IMR-90 (cell line): ENCODE data around the gene NUP93. TPM values are rescaled to one million over a fixed set of nuclear protein-coding genes. Genes with fewer than 3 reads are reported as not detected.

Experiments used
- ATAC-seq: fragments of 200-7000 bp; cut with Tn5 transposase; 2 replicates; pipeline ENCODE4 v1.9.1; 2020; ENCODE audit warnings: low read depth, mild to moderate bottlenecking, moderate library complexity
- BruUV-seq: library from RNA; stranded (reverse); fragments of 400-500 nt; replicated peaks from 2 replicates; lab custom pipeline; 2021; lab: Mats Ljungman, UMichigan
- CTCF ChIA-PET: fragments of 300-600 bp; formaldehyde crosslinking; extraction: SDS; loops from one replicate; lab custom pipeline; 2021; ENCODE audit warnings: antibody characterized with exemption; lab: Yijun Ruan, JAX
- POLR2A ChIA-PET: fragments of 300-600 bp; sonication (Branson Sonifier 250); formaldehyde crosslinking; loops from one replicate; lab custom pipeline; 2022; ENCODE audit warnings: antibody characterized with exemption; ENCODE audit not compliant: unreplicated experiment; lab: Charles Lee
- DNase-seq: peaks from one replicate; pipeline ENCODE4 v3.0.0; 2013
- H2AFZ ChIP-seq: replicated peaks from 2 replicates; pipeline ENCODE3; 2013; ENCODE audit warnings: low read length, mild to moderate bottlenecking; ENCODE audit not compliant: poor library complexity
- H2AK5ac ChIP-seq: 2 replicates; pipeline ENCODE4 v1.6.1; 2013; ENCODE audit warnings: low read depth, low read length, inconsistent platforms
- H2AK9ac ChIP-seq: replicated peaks from 2 replicates; pipeline ENCODE3; 2013; ENCODE audit warnings: mild to moderate bottlenecking, low read depth, low read length, moderate library complexity; ENCODE audit not compliant: poor library complexity
- H2BK120ac ChIP-seq: 2 replicates; pipeline ENCODE4 v1.6.1; 2013; ENCODE audit warnings: low read depth, low read length, inconsistent platforms
- H2BK15ac ChIP-seq: 3 replicates; pipeline ENCODE4 v1.6.1; 2013; ENCODE audit warnings: low read depth, low read length, inconsistent platforms
- H2BK20ac ChIP-seq: 2 replicates; pipeline ENCODE4 v1.6.1; 2013; ENCODE audit warnings: low read depth, mild to moderate bottlenecking, inconsistent platforms, low read length, moderate library complexity
- H2BK5ac ChIP-seq: 2 replicates; pipeline ENCODE4 v1.6.1; 2013; ENCODE audit warnings: mild to moderate bottlenecking, low read depth, low read length, inconsistent platforms; ENCODE audit not compliant: poor library complexity, severe bottlenecking
- H3K14ac ChIP-seq: replicated peaks from 2 replicates; pipeline ENCODE4 v1.6.1; 2013; ENCODE audit warnings: low read depth, low read length, inconsistent platforms
- H3K18ac ChIP-seq: 2 replicates; pipeline ENCODE4 v1.6.1; 2013; ENCODE audit warnings: low read depth, low read length, control low read depth
- H3K23ac ChIP-seq: 2 replicates; pipeline ENCODE4 v1.6.1; 2013; ENCODE audit warnings: low read depth, low read length, inconsistent platforms
- H3K27ac ChIP-seq: 2 replicates; pipeline ENCODE4 v1.5.1; 2013; ENCODE audit warnings: mild to moderate bottlenecking, control low read depth, low read length; ENCODE audit not compliant: insufficient read depth
- H3K27me3 ChIP-seq: 2 replicates; pipeline ENCODE4 v1.6.1; 2013; ENCODE audit warnings: low read length; ENCODE audit not compliant: control insufficient read depth, insufficient read depth
- H3K36me3 ChIP-seq: 2 replicates; pipeline ENCODE4 v1.6.1; 2013; ENCODE audit warnings: low read length, mixed read lengths; ENCODE audit not compliant: control insufficient read depth, insufficient read depth
- H3K4ac ChIP-seq: 2 replicates; pipeline ENCODE4 v1.6.1; 2013; ENCODE audit warnings: low read depth, low read length, inconsistent platforms
- H3K4me1 ChIP-seq: 2 replicates; pipeline ENCODE4 v1.6.1; 2013; ENCODE audit warnings: low read length, mixed read lengths; ENCODE audit not compliant: control insufficient read depth, insufficient read depth
- H3K4me2 ChIP-seq: 2 replicates; pipeline ENCODE4 v1.6.1; 2013; ENCODE audit warnings: low read depth, mild to moderate bottlenecking, control low read depth, low read length, moderate library complexity
- H3K4me3 ChIP-seq: 2 replicates; pipeline ENCODE4 v1.5.1; 2013; ENCODE audit warnings: low read depth, mild to moderate bottlenecking, control low read depth, low read length, moderate library complexity; ENCODE audit not compliant: insufficient read depth
- H3K56ac ChIP-seq: 2 replicates; pipeline ENCODE4 v1.6.1; 2013; ENCODE audit warnings: low read length, inconsistent platforms; ENCODE audit not compliant: insufficient read depth; ENCODE audit errors: extremely low read depth
- H3K79me1 ChIP-seq, 2 experiments: 2 replicates each; pipeline ENCODE4 v1.6.1; 2013; ENCODE audit warnings: low read length in 2 of 2, inconsistent platforms in 1 of 2, low read depth in 1 of 2
- H3K9ac ChIP-seq: 2 replicates; pipeline ENCODE4 v1.6.1; 2013; ENCODE audit warnings: low read depth, low read length, control low read depth
- H3K9me1 ChIP-seq: 2 replicates; pipeline ENCODE4 v1.6.1; 2013; ENCODE audit warnings: low read length, inconsistent platforms; ENCODE audit not compliant: insufficient read depth
- H3K9me3 ChIP-seq: 2 replicates; pipeline ENCODE4 v1.6.1; 2013; ENCODE audit warnings: low read length; ENCODE audit not compliant: control insufficient read depth, insufficient read depth
- H4K20me1 ChIP-seq: 2 replicates; pipeline ENCODE4 v1.6.1; 2013; ENCODE audit warnings: low read length, inconsistent platforms; ENCODE audit not compliant: insufficient read depth
- H4K5ac ChIP-seq: 2 replicates; pipeline ENCODE4 v1.6.1; 2013; ENCODE audit warnings: mild to moderate bottlenecking, low read depth, low read length, control low read depth
- H4K8ac ChIP-seq, 2 experiments: 2 replicates each; pipeline ENCODE4 v1.6.1; 2013; ENCODE audit warnings: low read depth in 2 of 2, low read length in 2 of 2, control low read depth in 1 of 2, inconsistent platforms in 1 of 2
- H4K91ac ChIP-seq: 2 replicates; pipeline ENCODE4 v1.6.1; 2013; ENCODE audit warnings: low read depth, low read length, inconsistent platforms; ENCODE audit not compliant: insufficient read depth
- BHLHE40 ChIP-seq: fragments of 150-350 bp; IDR thresholded peaks from 2 replicates; pipeline ENCODE4 v1.6.1; 2016; ENCODE audit warnings: mild to moderate bottlenecking, low read depth, low read length
- CEBPB ChIP-seq: IDR thresholded peaks from 2 replicates; pipeline ENCODE4 v1.6.1; 2012; ENCODE audit warnings: low read depth, low read length, improper control_type of control experiment
- CHD1 ChIP-seq: IDR thresholded peaks from 2 replicates; pipeline ENCODE4 v1.6.1; 2012; ENCODE audit warnings: low read depth, low read length, improper control_type of control experiment
- CTCF ChIP-seq: conservative IDR thresholded peaks from 2 replicates; pipeline ENCODE4 v1.5.1; 2012; ENCODE audit warnings: mild to moderate bottlenecking, low read depth, low read length, improper control_type of control experiment
- ELK1 ChIP-seq: fragments of 150-350 bp; IDR thresholded peaks from 2 replicates; pipeline ENCODE4 v1.6.1; 2016; ENCODE audit warnings: low read depth, mild to moderate bottlenecking, low read length, moderate library complexity, borderline replicate concordance
- FOS ChIP-seq: fragments of 150-350 bp; IDR thresholded peaks from 2 replicates; pipeline ENCODE4 v1.6.1; 2016; ENCODE audit warnings: low read depth, low read length
- MAFK ChIP-seq: IDR thresholded peaks from 2 replicates; pipeline ENCODE4 v1.6.1; 2012; ENCODE audit warnings: low read depth, low read length, improper control_type of control experiment
- MAZ ChIP-seq: IDR thresholded peaks from 2 replicates; pipeline ENCODE4 v1.6.1; 2012; ENCODE audit warnings: low read depth, mild to moderate bottlenecking, low read length, improper control_type of control experiment, moderate library complexity, borderline replicate concordance
- MXI1 ChIP-seq: IDR thresholded peaks from 2 replicates; pipeline ENCODE4 v1.6.1; 2012; ENCODE audit warnings: low read depth, mild to moderate bottlenecking, low read length, moderate library complexity, borderline replicate concordance
- RAD21 ChIP-seq: IDR thresholded peaks from 2 replicates; pipeline ENCODE4 v1.6.1; 2012; ENCODE audit warnings: low read length, improper control_type of control experiment
- RCOR1 ChIP-seq: IDR thresholded peaks from 2 replicates; pipeline ENCODE4 v1.6.1; 2012; ENCODE audit warnings: mild to moderate bottlenecking, low read length, improper control_type of control experiment; ENCODE audit not compliant: insufficient replicate concordance
- RFX5 ChIP-seq: IDR thresholded peaks from 2 replicates; pipeline ENCODE4 v1.8.0; 2012; ENCODE audit warnings: low read depth, mild to moderate bottlenecking, low read length, moderate library complexity
- dilution Hi-C: fragments of 300-500 bp; cut with HindIII; formaldehyde crosslinking; loops from one replicate; pipeline ENCODE4 v1.14.3; 2018; ENCODE audit warnings: low sequenced_read_pairs; ENCODE audit not compliant: unreplicated experiment
- in situ Hi-C: fragments of 300-500 bp; cut with MboI; formaldehyde crosslinking; loops from 3 replicates; pipeline ENCODE4 v1.14.3; 2019; ENCODE audit warnings: low sequenced_read_pairs, inconsistent platforms, mixed read lengths
- intact Hi-C: fragments of 100-400 bp; cut with micrococcal nuclease; formaldehyde crosslinking; loops from 2 replicates; pipeline ENCODE4 v1.10.0; 2022
- polyA plus RNA-seq, 3 experiments: library from polyadenylated mRNA; depleted of rRNA; stranded (reverse); fragments of >200 nt; gene quantifications; 2 replicates each; pipeline ENCODE4 v1.2.3, GENCODE V29; 2012; ENCODE audit warnings: low replicate concordance in 1 of 3
- total RNA-seq: library from RNA; depleted of rRNA; stranded (reverse); fragments of >200 nt; gene quantifications from 2 replicates; pipeline ENCODE4 v1.2.3, GENCODE V29; 2012
- TF ChIP-seq, protein P1 (sequence below): fragments of 150-350 bp; IDR thresholded peaks from 2 replicates; pipeline ENCODE4 v1.6.1; 2017; ENCODE audit warnings: mild to moderate bottlenecking, antibody characterized with exemption, low read length, low read depth

The NUP93 gene
- total and polyA plus RNA-seq, 2 of the 4 experiments (the other 2 are of a cell fraction), result 54.6 to 72.6 TPM

DNA sequence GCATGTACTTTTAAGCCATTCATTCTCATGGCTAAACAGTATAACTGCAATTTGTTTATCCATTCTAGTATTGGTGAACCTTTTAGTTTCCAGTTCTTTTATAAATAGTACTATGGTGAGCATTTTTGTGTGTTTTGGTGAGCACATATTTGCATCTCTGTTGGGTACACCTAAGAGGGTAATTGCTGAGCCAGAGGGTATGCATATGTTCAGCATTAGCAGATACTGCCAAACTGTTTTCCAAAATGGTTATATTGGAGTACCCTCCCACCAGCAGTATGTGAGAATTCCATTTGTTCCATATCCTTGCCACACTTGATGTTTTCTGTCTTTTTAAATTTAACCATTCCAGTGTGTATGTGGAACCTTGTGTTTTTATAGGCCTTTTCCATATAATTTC, 81.0 kb downstream of the NUP93 start:
- Histone ChIP-seq H3K79me1 (peaks cover 16 to 51% of the 10 kb centered on the region in 2 experiments), H3K4me1 (peaks cover 35% of the 10 kb centered on the region), H4K8ac (no peak overlapping the region), H2BK5ac (no peak overlapping the region), H2AK9ac (no peak overlapping the region), H3K23ac (no peak overlapping the region), H3K9me1 (peaks cover 21% of the 10 kb centered on the region), H2BK15ac (0 out of 3 replicates have a peak overlapping the region, but pooled peaks have one; percentile 3), H3K18ac (peak overlapping the region; percentile 19; the same call in 1 of the 2 replicates), H2BK20ac (0 out of 2 replicates have a peak overlapping the region, but pooled peaks have one; percentile 34), H2AFZ (no peak overlapping the region), H3K4ac (0 out of 2 replicates have a peak overlapping the region, but pooled peaks have one; percentile 2), H4K91ac (no peak overlapping the region), H3K4me2 (no peak overlapping the region), H3K36me3 (peaks cover 6% of the 10 kb centered on the region; the same call in 1 of the 2 replicates), H4K5ac (no peak overlapping the region), H3K9me3 (no peaks in the 10 kb centered on the region), H3K27me3 (no peaks in the 10 kb centered on the region), H3K56ac (no peak overlapping the region), H3K9ac (no peak overlapping the region), H2AK5ac (peak overlapping the region; percentile 40; the same call in 1 of the 2 replicates), H3K27ac (no peak overlapping the region), H4K20me1 (peaks cover 5% of the 10 kb centered on the region; the same call in 1 of the 2 replicates), H3K14ac (no peak overlapping the region), H3K4me3 (no peak overlapping the region), H2BK120ac (no peak overlapping the region)
- in situ Hi-C loops, result no loop called here
- intact Hi-C loops, result no loop called here
- BruUV-seq, result no TSS peak
- TF ChIP-seq RAD21 (no peak), MXI1 (no peak), FOS (no peak), CHD1 (no peak), MAFK (no peak), RCOR1 (no peak), RFX5 (no peak), CTCF (no peak), ELK1 (no peak), MAZ (no peak), CEBPB (no peak), BHLHE40 (no peak)
- TF ChIP-seq, protein P1, sequence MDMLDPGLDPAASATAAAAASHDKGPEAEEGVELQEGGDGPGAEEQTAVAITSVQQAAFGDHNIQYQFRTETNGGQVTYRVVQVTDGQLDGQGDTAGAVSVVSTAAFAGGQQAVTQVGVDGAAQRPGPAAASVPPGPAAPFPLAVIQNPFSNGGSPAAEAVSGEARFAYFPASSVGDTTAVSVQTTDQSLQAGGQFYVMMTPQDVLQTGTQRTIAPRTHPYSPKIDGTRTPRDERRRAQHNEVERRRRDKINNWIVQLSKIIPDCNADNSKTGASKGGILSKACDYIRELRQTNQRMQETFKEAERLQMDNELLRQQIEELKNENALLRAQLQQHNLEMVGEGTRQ, result no peak
- DNase-seq, result no peak
- no peak for ATAC-seq
- dilution Hi-C loops, result no loop called here
- ChIA-PET POLR2A (no interaction called here), CTCF (no interaction called here)
